Heart left ventricle (tissue), 16 donors: ENCODE measurements around the gene TLCD1. TPM values are rescaled to one million over a fixed set of nuclear protein-coding genes. Genes with fewer than 3 reads are reported as not detected.
"Not testable (repeated sequence)": the region's sequence is repeated elsewhere in the genome, so short reads cannot be mapped to it uniquely, and the experiment has no call there.

Experiments used
- ATAC-seq, 4 donors: fragments of 200-7000 bp; cut with Tn5 transposase; one replicate each; pipeline ENCODE4 v1.9.1; 2020 to 2022; ENCODE audit warnings: moderate library complexity in 4 of 4, mild to moderate bottlenecking in 3 of 4, moderate number of reproducible peaks in 1 of 4
- DNase-seq, 5 donors: peaks; one replicate each; pipeline ENCODE4 v3.0.0-alpha.2; 2020
- H3K27ac ChIP-seq, 12 donors: fragments of 200-600 bp; sonication (generic) in 4 of 12; one replicate each; pipeline versions ENCODE4 v1.5.0 to v1.8.0; 2016 to 2022; ENCODE audit warnings: mild to moderate bottlenecking in 2 of 12
- H3K27me3 ChIP-seq, 9 donors: fragments of 200-600 bp; sonication (generic) in 2 of 9; one replicate each; pipeline versions ENCODE4 v1.5.1 to v1.8.0; 2016 to 2022; ENCODE audit warnings: mild to moderate bottlenecking in 3 of 9
- H3K36me3 ChIP-seq, 9 donors: fragments of 200-600 bp; sonication (generic) in 2 of 9; one replicate each; pipeline versions ENCODE4 v1.5.0 to v1.8.0; 2018 to 2022; ENCODE audit warnings: mild to moderate bottlenecking in 2 of 9
- H3K4me1 ChIP-seq, 12 donors: fragments of 200-600 bp; sonication (generic) in 4 of 12; one replicate each; pipeline versions ENCODE4 v1.5.0 to v1.8.0; 2016 to 2022; ENCODE audit warnings: mild to moderate bottlenecking in 3 of 12
- H3K4me3 ChIP-seq, 12 donors: fragments of 200-600 bp; sonication (generic) in 4 of 12; one replicate each; pipeline versions ENCODE4 v1.5.0 to v1.8.0; 2017 to 2022; ENCODE audit warnings: mild to moderate bottlenecking in 9 of 12, moderate library complexity in 4 of 12
- H3K9me3 ChIP-seq, 12 donors: fragments of 200-600 bp; sonication (generic) in 4 of 12; one replicate each; pipeline versions ENCODE4 v1.5.0 to v1.8.0; 2016 to 2022; ENCODE audit warnings: mild to moderate bottlenecking in 1 of 12
- CTCF ChIP-seq, 12 donors: fragments of 200-600 bp; sonication (generic) in 4 of 12; IDR thresholded peaks; one replicate each; pipeline versions ENCODE4 v1.5.0 to v1.8.0; 2018 to 2022; ENCODE audit warnings: antibody characterized with exemption in 12 of 12, mild to moderate bottlenecking in 5 of 12
- POLR2A ChIP-seq, 2 donors: fragments of 450-650 bp; IDR thresholded peaks; one replicate each; pipeline ENCODE4 v1.6.1; 2017; ENCODE audit warnings: antibody characterized with exemption in 2 of 2, mild to moderate bottlenecking in 2 of 2, moderate library complexity in 2 of 2
- WGBS, 4 donors: extraction: QIAGEN DNeasy Blood & Tissue Kit in 2 of 4; methylation state at CpG; one replicate each; pipeline versions ENCODE4 v1.1.5 to v1.1.7; 2013 to 2018; 5-methylcytosine and 5-hydroxymethylcytosine counted together
- intact Hi-C, 10 donors: fragments of 100-400 bp; cut with DNase I; formaldehyde crosslinking; loops; one replicate each; pipeline versions ENCODE4 v1.11.1 to v1.14.2; 2022
- polyA plus RNA-seq, 2 donors: library from polyadenylated mRNA; stranded (reverse); fragments of 200-250 nt; gene quantifications; one replicate each; pipeline ENCODE4 v1.2.3, GENCODE V29; 2013
- total RNA-seq, 9 donors: library from RNA; depleted of rRNA in 2 of 9; stranded (reverse); fragments of >200 nt in 2 of 9; fragmentation: NEBNext Ultra II Directional in 3 of 9; extraction: Animal tissue kit (Norgen Biotek cat#: 25700) in 3 of 9; gene quantifications; one replicate each; pipeline versions ENCODE4 v1.1.0 to v1.2.4, GENCODE V29; 2016 to 2023
- donor health status: ischemic (EF 13 %, LVEDD 7.1; RV severe dilation, severe dysfunction).
- donor health status: healthy with polysubstance abuse.
- donor health status: DM: no; HTN: yes; CAD: no.
- donor health status: DM: no; HTN: no; CAD: no.
- donor health status: ischemic (EF 25% LVEDD 6.9; RV normal size, moderate dysfunction).
- donor health status: ischemic (EF 25% LVEDD 5.7; RV mildly dilated, moderate dysfunction).
- donor health status: healthy.
- donor health status: DM: yes; HTN: yes; CAD: no.
- donor health status: ischemic (EF 35%, LVEDD 5.7; RV mildly dilated, moderate dysfunction).
- donor health status: nonischemic (EF 11% LVEDD 7.7; RV severe dilation, severe dysfunction).
- donor health status: DM: yes; HTN: yes; CAD: no.
- donor health status: PGD.
- donor health status: ischemic (EF 29% LVEDD 5.4; RV normal size, mild dysfunction).
- donor health status: nonischemic (EF 23%, LVEDD 6.1; RV moderate dilation, normal function).

The TLCD1 gene
- total and polyA plus RNA-seq, 11 donors: 0.52 to 11.7 (median 1.8) TPM

- 83 to 88% (median 85%) methylated on average over 10 of the region's 10 CpGs for WGBS, 4 donors
- intact Hi-C loops: loop anchor here in 5 of 10 donors (5.0 to 10.0 kb wide), 7 partner anchors 38 to 570 kb away; partner anchors contain the start of genes PHF12 (in 2 of the 5) and NUFIP2 (in 1 of the 5)
- peaks cover 0 to 66% (median 44%) of the 10 kb centered on the region in 12 donors for H3K4me1 ChIP-seq
Measured at GRCh38 chr17:28724500-28725165, 1.4 kb downstream of the TLCD1 start.

GRCh38 chr17:28723836-28724499 lies 2.1 kb downstream of the TLCD1 start:
- DNase-seq, H3K27me3 ChIP-seq, H3K9me3 ChIP-seq, H3K4me3 ChIP-seq, ATAC-seq, H3K27ac ChIP-seq: not testable (repeated sequence)
- H3K36me3 ChIP-seq: peaks cover 0 to 48% (median 41%) of the 10 kb centered on the region in 9 donors
- intact Hi-C loops: loop anchor here in 3 of 10 donors (5.0 to 10.0 kb wide), 4 partner anchors 38 to 571 kb away; partner anchors contain the start of gene NUFIP2 (in 1 of the 3)
- 74 to 82% (median 77%) methylated on average over 4 of the region's 4 CpGs for WGBS, 4 donors
- peaks cover 0 to 66% (median 45%) of the 10 kb centered on the region in 12 donors for H3K4me1 ChIP-seq

More at GRCh38 chr17:28724500-28725165, 1.4 kb downstream of the TLCD1 start:
- no peak for ATAC-seq
- Histone ChIP-seq H3K9me3 (no peaks in the 10 kb centered on the region), H3K27me3 (peaks cover 0 to 4% (median 0%) of the 10 kb centered on the region in 9 donors), H3K27ac (peak overlapping the region in 2 of 12 donors; percentile 2 to 71), H3K4me3 (peak overlapping the region in 1 of 12 donors; percentile 81), H3K36me3 (peaks cover 0 to 48% (median 41%) of the 10 kb centered on the region in 9 donors)
- DNase-seq: peak in 1 of 5 donors; percentile 28
- TF ChIP-seq CTCF (IDR thresholded peaks at IDR 0.05) (no peak), POLR2A (IDR thresholded peaks at IDR 0.05) (no peak)

- intact Hi-C loops: loop anchor here in 3 of 10 donors (5.0 to 10.0 kb wide), 4 partner anchors 39 to 572 kb away; partner anchors contain the start of gene NUFIP2 (in 1 of the 3)
- H3K4me3 ChIP-seq: no peak overlapping the region
- no peak overlapping the region for H3K27ac ChIP-seq
- H3K9me3 ChIP-seq: no peaks in the 10 kb centered on the region
- peaks cover 0 to 72% (median 49%) of the 10 kb centered on the region in 12 donors for H3K4me1 ChIP-seq
- ATAC-seq (no peak), DNase-seq (no peak)
- WGBS, 4 donors: 72 to 85% (median 79%) methylated on average over 6 of the region's 6 CpGs
- peaks cover 0 to 48% (median 41%) of the 10 kb centered on the region in 9 donors for H3K36me3 ChIP-seq
- peaks cover 0 to 3% (median 0%) of the 10 kb centered on the region in 9 donors for H3K27me3 ChIP-seq
- TF ChIP-seq CTCF (IDR thresholded peaks at IDR 0.05) (no peak), POLR2A (IDR thresholded peaks at IDR 0.05) (no peak)
Measured at GRCh38 chr17:28723159-28723835, 2.7 kb downstream of the TLCD1 start.

- peaks cover 0 to 6% (median 0%) of the 10 kb centered on the region in 9 donors for H3K27me3 ChIP-seq
- peak overlapping the region in 1 of 12 donors; percentile 42 for H3K27ac ChIP-seq
- peaks cover 0 to 73% (median 48%) of the 10 kb centered on the region in 12 donors for H3K4me1 ChIP-seq
- peaks cover 0 to 48% (median 41%) of the 10 kb centered on the region in 9 donors for H3K36me3 ChIP-seq
- intact Hi-C loops: loop anchor here in 3 of 10 donors (5.0 to 10.0 kb wide), 4 partner anchors 40 to 572 kb away; partner anchors contain the start of gene NUFIP2 (in 1 of the 3)
- ATAC-seq: no peak
- peak overlapping the region in 1 of 12 donors; percentile 86 for H3K4me3 ChIP-seq
- WGBS, 4 donors: 72 to 81% (median 73%) methylated on average over 7 of the region's 7 CpGs
- H3K9me3 ChIP-seq: no peaks in the 10 kb centered on the region
- no peak for DNase-seq
- no peak for TF ChIP-seq POLR2A (IDR thresholded peaks at IDR 0.05)
- no peak for TF ChIP-seq CTCF (IDR thresholded peaks at IDR 0.05)
Measured at GRCh38 chr17:28722417-28723158, 3.4 kb downstream of the TLCD1 start.

- peak in 1 of 5 donors; percentile 37 for DNase-seq
- H3K27ac ChIP-seq: peak overlapping the region in 4 of 12 donors; percentile 90 to 93 (median 92)
- H3K4me3 ChIP-seq: peak overlapping the region in 11 of 12 donors; percentile 72 to 97 (median 86)
- not testable (repeated sequence) for ATAC-seq, H3K9me3 ChIP-seq
- peaks cover 0 to 73% (median 47%) of the 10 kb centered on the region in 12 donors for H3K4me1 ChIP-seq
- H3K36me3 ChIP-seq: peaks cover 0 to 48% (median 41%) of the 10 kb centered on the region in 9 donors
- intact Hi-C loops: loop anchor here in 3 of 10 donors (5.0 to 10.0 kb wide), 4 partner anchors 41 to 574 kb away; partner anchors contain the start of gene NUFIP2 (in 1 of the 3)
- 36 to 43% (median 41%) methylated on average over 19 of the region's 19 CpGs for WGBS, 4 donors
- peaks cover 0 to 18% (median 0%) of the 10 kb centered on the region in 9 donors for H3K27me3 ChIP-seq
Measured at GRCh38 chr17:28720997-28721329, 5.1 kb downstream of the TLCD1 start.
